Upper lobe of left lung (tissue), 4 donors: ENCODE data around the gene UBAP1L.

Experiments
- CTCF ChIP-seq, 6 experiments: fragments of 450-650 bp in 4 of 6; fragments of 200-600 bp in 2 of 6; sonication (generic) in 2 of 6; IDR thresholded peaks; one replicate each; pipeline ENCODE4 v1.5.1; 2016 to 2019; ENCODE audit warnings: antibody characterized with exemption in 6 of 6
- EP300 ChIP-seq, 4 donors: sonication (generic); formaldehyde crosslinking; IDR thresholded peaks; one replicate each; pipeline ENCODE4 v1.5.1; 2017; ENCODE audit warnings: antibody characterized with exemption in 4 of 4, control low read depth in 2 of 4
- POLR2AphosphoS5 ChIP-seq, 2 donors: sonication (generic); formaldehyde crosslinking; IDR thresholded peaks; one replicate each; pipeline ENCODE4 v1.5.1; 2017; ENCODE audit warnings: antibody characterized with exemption in 2 of 2

GRCh38 chr15:65056868-65057548 is 58.0 kb downstream of the UBAP1L start:
- TF ChIP-seq CTCF (IDR thresholded peaks at IDR 0.05) (no peak), POLR2AphosphoS5 (IDR thresholded peaks at IDR 0.05) (no peak), EP300 (IDR thresholded peaks at IDR 0.05) (no peak)
